ENCODE results near the gene MRPS26. TPM values are rescaled to one million over a fixed set of nuclear protein-coding genes. Genes with fewer than 3 reads are reported as not detected.

MRPS26 gene
- total RNA-seq, 1 experiment from 2014 or later = 52.7 TPM

DNA sequence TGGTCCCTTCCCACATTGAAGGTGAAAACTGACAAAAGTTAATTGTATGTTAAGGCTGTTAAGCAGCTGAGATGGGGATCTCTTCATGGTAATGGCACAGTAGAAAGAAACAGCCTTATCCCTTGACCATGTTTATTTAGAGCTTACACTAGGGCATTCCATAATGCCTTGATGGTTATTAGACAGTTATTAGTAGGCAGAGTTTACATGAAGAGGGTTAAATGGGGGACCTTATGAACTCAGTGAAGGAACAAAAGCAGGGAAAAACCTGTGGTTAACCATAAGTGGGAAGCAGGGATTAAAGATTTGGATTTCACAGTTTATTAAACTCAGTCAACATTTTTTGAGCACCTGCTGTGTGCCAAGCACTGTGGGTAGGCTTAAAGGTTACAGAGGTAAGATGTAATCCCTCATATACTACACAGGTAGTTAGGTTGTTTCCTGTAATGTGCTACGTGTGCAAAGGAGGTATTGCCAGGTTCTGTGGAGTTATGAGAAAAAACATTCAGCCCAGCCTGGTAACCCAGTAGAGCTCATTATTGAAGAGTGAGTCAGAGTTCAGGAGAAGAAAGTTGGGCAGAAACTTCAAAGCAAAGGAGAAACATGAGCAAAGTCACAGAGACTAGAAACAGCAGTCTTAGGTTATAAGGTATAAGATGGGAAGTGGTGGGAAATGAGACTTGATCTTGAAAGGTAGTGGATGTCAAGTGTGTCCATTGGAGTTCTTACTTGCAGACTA lies 34.7 kb upstream of the MRPS26 start:
- Histone ChIP-seq H3K36me3 (ENCODE audit: control insufficient read depth, insufficient read depth, low read length) (peaks cover 6% of the 10 kb centered on the region; the same call in 1 of the 2 replicates), H3K4me1 (ENCODE audit: control insufficient read depth, insufficient read depth, low read length) (no peaks in the 10 kb centered on the region), H3K9me3 (ENCODE audit: control insufficient read depth, insufficient read depth, low read depth, low read length) (no peaks in the 10 kb centered on the region), H3K27ac (ENCODE audit: low read length) (no peak overlapping the region), H3K4me3 (ENCODE audit: low read depth in 2 of 2, low read length in 2 of 2) (no peak overlapping the region), H3K27me3 (ENCODE audit: control insufficient read depth, insufficient read depth, low read length) (no peaks in the 10 kb centered on the region)
- ATAC-seq = no peak
- in situ Hi-C loops (cut with HindIII; ENCODE audit: low pct_unique_long_range_greater_than_20kb, low sequenced_read_pairs) (no loop called here), intact Hi-C loops (cut with micrococcal nuclease; ENCODE audit: unreplicated experiment) (no loop called here)
- TF ChIP-seq, protein P1, sequence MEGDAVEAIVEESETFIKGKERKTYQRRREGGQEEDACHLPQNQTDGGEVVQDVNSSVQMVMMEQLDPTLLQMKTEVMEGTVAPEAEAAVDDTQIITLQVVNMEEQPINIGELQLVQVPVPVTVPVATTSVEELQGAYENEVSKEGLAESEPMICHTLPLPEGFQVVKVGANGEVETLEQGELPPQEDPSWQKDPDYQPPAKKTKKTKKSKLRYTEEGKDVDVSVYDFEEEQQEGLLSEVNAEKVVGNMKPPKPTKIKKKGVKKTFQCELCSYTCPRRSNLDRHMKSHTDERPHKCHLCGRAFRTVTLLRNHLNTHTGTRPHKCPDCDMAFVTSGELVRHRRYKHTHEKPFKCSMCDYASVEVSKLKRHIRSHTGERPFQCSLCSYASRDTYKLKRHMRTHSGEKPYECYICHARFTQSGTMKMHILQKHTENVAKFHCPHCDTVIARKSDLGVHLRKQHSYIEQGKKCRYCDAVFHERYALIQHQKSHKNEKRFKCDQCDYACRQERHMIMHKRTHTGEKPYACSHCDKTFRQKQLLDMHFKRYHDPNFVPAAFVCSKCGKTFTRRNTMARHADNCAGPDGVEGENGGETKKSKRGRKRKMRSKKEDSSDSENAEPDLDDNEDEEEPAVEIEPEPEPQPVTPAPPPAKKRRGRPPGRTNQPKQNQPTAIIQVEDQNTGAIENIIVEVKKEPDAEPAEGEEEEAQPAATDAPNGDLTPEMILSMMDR (IDR thresholded peaks at IDR 0.05) = no peak
- DNase-seq (ENCODE audit: low read depth, low spot score) = no peak
- BruUV-seq (replicated peaks) = no TSS peak
- ChIA-PET POLR2A (no interaction called here), CTCF (no interaction called here)

DNA sequence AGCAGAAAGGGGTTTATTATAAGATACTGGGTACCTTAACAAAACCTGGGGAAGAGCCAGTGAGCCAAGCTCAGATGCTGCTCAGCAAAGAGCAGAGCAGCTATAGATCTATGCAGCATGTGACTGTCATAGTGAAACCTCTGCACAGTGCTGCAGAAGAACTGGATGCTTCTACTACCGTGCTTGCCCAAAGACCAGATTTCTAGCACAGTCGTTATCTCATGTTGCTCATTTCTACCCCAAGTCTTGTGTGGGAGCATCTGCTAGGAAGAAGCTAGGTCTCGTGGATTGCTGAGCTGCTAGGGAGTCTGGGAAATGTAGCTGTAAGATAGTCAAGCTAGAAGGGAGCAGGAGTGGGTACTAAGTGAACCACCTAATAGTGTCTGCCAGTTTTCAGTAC lies 34.1 kb upstream of the MRPS26 start:
- TF ChIP-seq, protein P1 (IDR thresholded peaks at IDR 0.05) = no peak
- TF ChIP-seq, protein P2, sequence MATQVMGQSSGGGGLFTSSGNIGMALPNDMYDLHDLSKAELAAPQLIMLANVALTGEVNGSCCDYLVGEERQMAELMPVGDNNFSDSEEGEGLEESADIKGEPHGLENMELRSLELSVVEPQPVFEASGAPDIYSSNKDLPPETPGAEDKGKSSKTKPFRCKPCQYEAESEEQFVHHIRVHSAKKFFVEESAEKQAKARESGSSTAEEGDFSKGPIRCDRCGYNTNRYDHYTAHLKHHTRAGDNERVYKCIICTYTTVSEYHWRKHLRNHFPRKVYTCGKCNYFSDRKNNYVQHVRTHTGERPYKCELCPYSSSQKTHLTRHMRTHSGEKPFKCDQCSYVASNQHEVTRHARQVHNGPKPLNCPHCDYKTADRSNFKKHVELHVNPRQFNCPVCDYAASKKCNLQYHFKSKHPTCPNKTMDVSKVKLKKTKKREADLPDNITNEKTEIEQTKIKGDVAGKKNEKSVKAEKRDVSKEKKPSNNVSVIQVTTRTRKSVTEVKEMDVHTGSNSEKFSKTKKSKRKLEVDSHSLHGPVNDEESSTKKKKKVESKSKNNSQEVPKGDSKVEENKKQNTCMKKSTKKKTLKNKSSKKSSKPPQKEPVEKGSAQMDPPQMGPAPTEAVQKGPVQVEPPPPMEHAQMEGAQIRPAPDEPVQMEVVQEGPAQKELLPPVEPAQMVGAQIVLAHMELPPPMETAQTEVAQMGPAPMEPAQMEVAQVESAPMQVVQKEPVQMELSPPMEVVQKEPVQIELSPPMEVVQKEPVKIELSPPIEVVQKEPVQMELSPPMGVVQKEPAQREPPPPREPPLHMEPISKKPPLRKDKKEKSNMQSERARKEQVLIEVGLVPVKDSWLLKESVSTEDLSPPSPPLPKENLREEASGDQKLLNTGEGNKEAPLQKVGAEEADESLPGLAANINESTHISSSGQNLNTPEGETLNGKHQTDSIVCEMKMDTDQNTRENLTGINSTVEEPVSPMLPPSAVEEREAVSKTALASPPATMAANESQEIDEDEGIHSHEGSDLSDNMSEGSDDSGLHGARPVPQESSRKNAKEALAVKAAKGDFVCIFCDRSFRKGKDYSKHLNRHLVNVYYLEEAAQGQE (IDR thresholded peaks at IDR 0.05; ENCODE audit: insufficient read depth in 1 of 2, low read depth in 2 of 2, low read length in 1 of 2) = no peak
- TF ChIP-seq SIN3A (IDR thresholded peaks at IDR 0.05; ENCODE audit: borderline replicate concordance, insufficient read depth, low read depth, low read length) (no peak), TCF7L2 (IDR thresholded peaks at IDR 0.05; ENCODE audit: low read depth, low read length) (no peak), POLR2AphosphoS5 (IDR thresholded peaks at IDR 0.05; ENCODE audit: low read depth, low read length) (no peak)
- Histone ChIP-seq H3K4me3 (ENCODE audit: low read depth in 2 of 2, low read length in 2 of 2) (no peak overlapping the region), H3K9me3 (ENCODE audit: control insufficient read depth, insufficient read depth, low read depth, low read length) (no peaks in the 10 kb centered on the region), H3K4me1 (ENCODE audit: control insufficient read depth, insufficient read depth, low read length) (no peaks in the 10 kb centered on the region), H3K27me3 (ENCODE audit: control insufficient read depth, insufficient read depth, low read length) (no peaks in the 10 kb centered on the region), H3K27ac (ENCODE audit: low read length) (no peak overlapping the region), H3K36me3 (ENCODE audit: control insufficient read depth, insufficient read depth, low read length) (peaks cover 6% of the 10 kb centered on the region; the same call in 1 of the 2 replicates)
- DNase-seq (ENCODE audit: low read depth, low spot score) = no peak
- BruUV-seq (replicated peaks) = no TSS peak
- in situ Hi-C loops (cut with HindIII; ENCODE audit: low pct_unique_long_range_greater_than_20kb, low sequenced_read_pairs) (no loop called here), intact Hi-C loops (cut with micrococcal nuclease; ENCODE audit: unreplicated experiment) (no loop called here)
- ChIA-PET CTCF (no interaction called here), POLR2A (no interaction called here)
- ATAC-seq = no peak

All from Panc1 (cell line).